Measurements from ENCODE around the gene SLA2.

The SLA2 gene

DNA sequence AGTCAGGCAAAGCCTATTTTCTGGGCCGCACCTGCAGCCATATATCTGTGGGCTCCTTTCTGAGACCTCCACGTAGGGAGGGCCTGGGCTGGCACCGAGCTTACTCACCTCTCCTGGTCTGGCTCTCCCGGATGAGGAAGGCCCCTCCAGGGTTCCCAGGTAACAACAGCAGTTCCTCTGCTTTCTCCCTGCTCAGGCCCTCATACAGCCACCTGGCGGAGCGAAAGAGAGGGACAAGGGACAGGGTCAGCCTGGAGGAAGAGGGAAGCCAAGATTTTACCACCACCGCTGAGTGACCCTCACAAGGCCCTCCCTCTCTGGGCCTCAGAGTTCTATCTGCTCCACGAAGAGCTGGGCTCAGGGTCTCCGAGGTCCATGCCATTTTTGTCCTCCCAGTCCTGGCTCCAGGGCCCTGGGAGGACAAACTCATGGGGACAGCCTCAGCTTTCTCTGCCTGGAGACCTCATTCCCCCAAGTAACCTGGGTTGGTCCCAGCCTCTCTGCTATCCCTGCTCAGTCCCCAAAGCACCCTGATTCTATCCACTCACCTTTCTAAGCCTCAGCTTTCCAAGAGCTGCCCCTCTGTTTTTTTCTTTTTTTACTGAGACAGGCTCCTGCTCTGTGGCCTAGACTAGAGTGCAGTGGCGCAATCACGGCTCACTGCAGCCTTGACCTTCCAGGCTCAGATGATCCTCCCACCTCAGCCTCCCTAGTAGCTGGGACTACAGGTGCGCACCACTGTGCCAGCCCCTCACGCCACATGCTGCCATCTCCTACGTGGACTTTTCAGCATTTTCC, 13.3 kb downstream of the SLA2 start:
- peaks cover 35% of the 10 kb centered on the region for H3K4me1 ChIP-seq (ENCODE audit: insufficient read depth, low read length, poor library complexity, severe bottlenecking)
- peaks cover 53% of the 10 kb centered on the region; the same call in 1 of the 2 replicates for H3K36me3 ChIP-seq (ENCODE audit: insufficient read depth, low read length)
- H3K27me3 ChIP-seq (ENCODE audit: insufficient read depth, low read length, poor library complexity, severe bottlenecking), result no peaks in the 10 kb centered on the region
- no peaks in the 10 kb centered on the region for H4K20me1 ChIP-seq (ENCODE audit: insufficient read depth, low read length, poor library complexity, severe bottlenecking)
- TF ChIP-seq, protein P1, sequence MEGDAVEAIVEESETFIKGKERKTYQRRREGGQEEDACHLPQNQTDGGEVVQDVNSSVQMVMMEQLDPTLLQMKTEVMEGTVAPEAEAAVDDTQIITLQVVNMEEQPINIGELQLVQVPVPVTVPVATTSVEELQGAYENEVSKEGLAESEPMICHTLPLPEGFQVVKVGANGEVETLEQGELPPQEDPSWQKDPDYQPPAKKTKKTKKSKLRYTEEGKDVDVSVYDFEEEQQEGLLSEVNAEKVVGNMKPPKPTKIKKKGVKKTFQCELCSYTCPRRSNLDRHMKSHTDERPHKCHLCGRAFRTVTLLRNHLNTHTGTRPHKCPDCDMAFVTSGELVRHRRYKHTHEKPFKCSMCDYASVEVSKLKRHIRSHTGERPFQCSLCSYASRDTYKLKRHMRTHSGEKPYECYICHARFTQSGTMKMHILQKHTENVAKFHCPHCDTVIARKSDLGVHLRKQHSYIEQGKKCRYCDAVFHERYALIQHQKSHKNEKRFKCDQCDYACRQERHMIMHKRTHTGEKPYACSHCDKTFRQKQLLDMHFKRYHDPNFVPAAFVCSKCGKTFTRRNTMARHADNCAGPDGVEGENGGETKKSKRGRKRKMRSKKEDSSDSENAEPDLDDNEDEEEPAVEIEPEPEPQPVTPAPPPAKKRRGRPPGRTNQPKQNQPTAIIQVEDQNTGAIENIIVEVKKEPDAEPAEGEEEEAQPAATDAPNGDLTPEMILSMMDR (conservative IDR thresholded peaks at IDR 0.05; ENCODE audit: low read length), result no peak
- TF ChIP-seq EZH2phosphoT487 (IDR thresholded peaks at IDR 0.05; ENCODE audit: borderline replicate concordance), result no peak
- H3F3A ChIP-seq (ENCODE audit: low read depth), result peaks cover 4% of the 10 kb centered on the region; the same call in 1 of the 2 replicates
- H3K9ac ChIP-seq (ENCODE audit: low read depth, low read length, poor library complexity, severe bottlenecking), result no peak overlapping the region
- no peak overlapping the region for H3K4me3 ChIP-seq (ENCODE audit: low read length, poor library complexity, severe bottlenecking)
- peaks cover 24% of the 10 kb centered on the region; the same call in 1 of the 2 replicates for H3K79me2 ChIP-seq (ENCODE audit: insufficient read depth, low read length)
- no peaks in the 10 kb centered on the region for H3K9me2 ChIP-seq (replicated peaks; ENCODE audit: low read depth, low read length)
- no peak overlapping the region for H3K4me2 ChIP-seq (ENCODE audit: low read depth, low read length, poor library complexity, severe bottlenecking)
- H2AFZ ChIP-seq (ENCODE audit: low read length), result no peak overlapping the region
- H3K9me3 ChIP-seq (ENCODE audit: insufficient read depth, low read depth, low read length), result no peaks in the 10 kb centered on the region

- Histone ChIP-seq H3K4me1 (ENCODE audit: insufficient read depth, low read length, poor library complexity, severe bottlenecking) (peaks cover 35% of the 10 kb centered on the region), H4K20me1 (ENCODE audit: insufficient read depth, low read length, poor library complexity, severe bottlenecking) (no peaks in the 10 kb centered on the region), H3K9me3 (ENCODE audit: insufficient read depth, low read depth, low read length) (no peaks in the 10 kb centered on the region), H3K4me2 (ENCODE audit: low read depth, low read length, poor library complexity, severe bottlenecking) (no peak overlapping the region), H3K36me3 (ENCODE audit: insufficient read depth, low read length) (peaks cover 58% of the 10 kb centered on the region; the same call in 1 of the 2 replicates), H3K79me2 (ENCODE audit: insufficient read depth, low read length) (peaks cover 24% of the 10 kb centered on the region; the same call in 1 of the 2 replicates), H3F3A (ENCODE audit: low read depth) (peaks cover 4% of the 10 kb centered on the region; the same call in 1 of the 2 replicates), H3K27me3 (ENCODE audit: insufficient read depth, low read length, poor library complexity, severe bottlenecking) (no peaks in the 10 kb centered on the region), H3K9ac (ENCODE audit: low read depth, low read length, poor library complexity, severe bottlenecking) (no peak overlapping the region), H3K4me3 (ENCODE audit: low read length, poor library complexity, severe bottlenecking) (no peak overlapping the region), H3K9me2 (replicated peaks; ENCODE audit: low read depth, low read length) (no peaks in the 10 kb centered on the region), H2AFZ (ENCODE audit: low read length) (no peak overlapping the region)
- no peak for TF ChIP-seq EZH2phosphoT487 (IDR thresholded peaks at IDR 0.05; ENCODE audit: borderline replicate concordance)
- TF ChIP-seq, protein P1 (conservative IDR thresholded peaks at IDR 0.05; ENCODE audit: low read length), result no peak
Measured at GRCh38 chr20:36632147-36632486, 13.9 kb downstream of the SLA2 start.

GRCh38 chr20:36631646-36632045, 14.3 kb downstream of the SLA2 start:
- Histone ChIP-seq H3K4me2 (ENCODE audit: low read depth, low read length, poor library complexity, severe bottlenecking) (no peak overlapping the region), H3K79me2 (ENCODE audit: insufficient read depth, low read length) (peaks cover 24% of the 10 kb centered on the region; the same call in 1 of the 2 replicates), H3K9me3 (ENCODE audit: insufficient read depth, low read depth, low read length) (no peaks in the 10 kb centered on the region), H3K27me3 (ENCODE audit: insufficient read depth, low read length, poor library complexity, severe bottlenecking) (no peaks in the 10 kb centered on the region), H3K9ac (ENCODE audit: low read depth, low read length, poor library complexity, severe bottlenecking) (no peak overlapping the region), H3K36me3 (ENCODE audit: insufficient read depth, low read length) (peaks cover 63% of the 10 kb centered on the region; the same call in 1 of the 2 replicates), H4K20me1 (ENCODE audit: insufficient read depth, low read length, poor library complexity, severe bottlenecking) (no peaks in the 10 kb centered on the region), H3K4me3 (ENCODE audit: low read length, poor library complexity, severe bottlenecking) (no peak overlapping the region), H3K4me1 (ENCODE audit: insufficient read depth, low read length, poor library complexity, severe bottlenecking) (peaks cover 35% of the 10 kb centered on the region), H2AFZ (ENCODE audit: low read length) (no peak overlapping the region), H3K9me2 (replicated peaks; ENCODE audit: low read depth, low read length) (no peaks in the 10 kb centered on the region), H3F3A (ENCODE audit: low read depth) (peaks cover 4% of the 10 kb centered on the region; the same call in 1 of the 2 replicates)
- TF ChIP-seq EZH2phosphoT487 (IDR thresholded peaks at IDR 0.05; ENCODE audit: borderline replicate concordance), result no peak
- TF ChIP-seq, protein P1 (conservative IDR thresholded peaks at IDR 0.05; ENCODE audit: low read length), result no peak

Measured in Loucy (cell line).